ENCODE data around the gene FRS2.

DNA sequence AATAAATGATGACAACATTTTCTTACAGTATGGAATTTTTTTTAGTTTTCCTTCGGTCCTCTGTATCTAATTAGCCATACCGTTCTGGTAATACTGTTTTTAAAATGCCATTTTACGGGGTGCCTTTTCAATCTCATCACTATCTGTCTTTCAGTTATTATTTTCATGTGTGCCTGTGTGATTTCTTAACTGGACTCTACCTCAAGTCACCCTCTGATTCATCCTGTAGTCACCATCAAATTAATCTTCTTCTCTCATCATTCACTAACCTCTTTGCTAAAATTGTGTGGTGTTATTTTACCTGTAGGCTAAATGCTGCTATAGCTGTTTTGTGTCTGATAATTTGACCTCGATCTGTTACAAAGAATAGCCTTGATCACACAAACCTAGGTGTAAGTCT lies 99.0 kb downstream of the FRS2 start:
- no peak for TF ChIP-seq RB1 (IDR thresholded peaks at IDR 0.05; ENCODE audit: low read depth)
- TF ChIP-seq SREBF1 (IDR thresholded peaks at IDR 0.05; ENCODE audit: borderline replicate concordance, low read depth, low read length) = no peak
- no peak for TF ChIP-seq TAF1 (IDR thresholded peaks at IDR 0.05; ENCODE audit: control insufficient read depth, extremely low read depth, insufficient read depth, low read length, severe bottlenecking)

Data from K562 (cell line).